K562 (cell line): ENCODE results near the gene CSNK1A1. TPM values are rescaled to one million over a fixed set of nuclear protein-coding genes. Genes with fewer than 3 reads are reported as not detected.

ENCODE experiments used
- HNRNPK ChIP-seq: fragments of 200-400 bp; formaldehyde crosslinking; IDR thresholded peaks from one replicate; pipeline ENCODE4 v1.6.1; 2018; ENCODE audit warnings: mild to moderate bottlenecking, low read depth, low read length; ENCODE audit not compliant: poor library complexity, severe bottlenecking
- MTA1 ChIP-seq: fragments of 450-650 bp; IDR thresholded peaks from 2 replicates; pipeline ENCODE4 v1.6.1; 2017; ENCODE audit warnings: borderline replicate concordance
- PHF20 ChIP-seq: fragments of 450-650 bp; IDR thresholded peaks from 2 replicates; pipeline ENCODE4 v1.6.1; 2018; ENCODE audit not compliant: partially characterized antibody
- RBFOX2 ChIP-seq: fragments of 200-400 bp; formaldehyde crosslinking; IDR thresholded peaks from 2 replicates; pipeline ENCODE4 v1.6.1; 2017; ENCODE audit warnings: low read depth, mild to moderate bottlenecking, low read length, moderate library complexity
- RBM22 ChIP-seq: fragments of 200-400 bp; formaldehyde crosslinking; IDR thresholded peaks from 2 replicates; pipeline ENCODE4 v1.6.1; 2018; ENCODE audit warnings: low read length, low read depth; ENCODE audit not compliant: poor library complexity, severe bottlenecking
- U2AF2 ChIP-seq: fragments of 200-400 bp; formaldehyde crosslinking; optimal IDR thresholded peaks from 2 replicates; pipeline ENCODE3; 2017; ENCODE audit warnings: low read depth, mild to moderate bottlenecking, low read length
- ZBTB1 ChIP-seq: sonication (generic); formaldehyde crosslinking; IDR thresholded peaks from 2 replicates; pipeline ENCODE4 v1.8.1; 2023; ENCODE audit warnings: missing genetic modification reagents, low read depth, mild to moderate bottlenecking, borderline replicate concordance
- ZNF175 ChIP-seq: fragments of 200-800 bp; sonication (Bioruptor generic); IDR thresholded peaks from 2 replicates; pipeline ENCODE4 v1.6.1; 2016; ENCODE audit warnings: low read depth, mild to moderate bottlenecking, missing genetic modification characterization, missing compliant biosample characterization
- ZNF23 ChIP-seq: fragments of 250-450 bp; sonication (Bioruptor Pico); IDR thresholded peaks from 2 replicates; pipeline ENCODE4 v1.4.0; 2020; ENCODE audit warnings: mild to moderate bottlenecking
- ZNF444 ChIP-seq: fragments of 250-450 bp; sonication (Bioruptor Pico); IDR thresholded peaks from 2 replicates; pipeline ENCODE4 v1.4.0; 2020; ENCODE audit warnings: mild to moderate bottlenecking, moderate library complexity
- ZNF655 ChIP-seq: fragments of 250-450 bp; sonication (Bioruptor Pico); IDR thresholded peaks from 2 replicates; pipeline ENCODE4 v1.5.0; 2021
- ZNF699 ChIP-seq: fragments of 250-450 bp; sonication (Bioruptor Pico); IDR thresholded peaks from 2 replicates; pipeline ENCODE4 v1.8.0; 2021; ENCODE audit warnings: mild to moderate bottlenecking, moderate library complexity; ENCODE audit not compliant: insufficient replicate concordance
- ZNF764 ChIP-seq: fragments of 250-450 bp; sonication (Bioruptor Pico); IDR thresholded peaks from 2 replicates; pipeline ENCODE4 v1.4.0; 2020; ENCODE audit warnings: low read depth, mild to moderate bottlenecking, moderate library complexity
- polyA plus RNA-seq, 8 experiments: library from polyadenylated mRNA; depleted of rRNA in 4 of 8; stranded (reverse) in 5 of 8; unstranded in 3 of 8; fragments of >200 nt; fragmentation: Nextera tagmentation in 2 of 8; fragmentation: Illumina TruSeq in 1 of 8; extraction: Ambion mirVana in 2 of 8; extraction: Trizol in 1 of 8; gene quantifications; 2 replicates each; pipeline versions ENCODE4 v1.2.1 to v1.2.3, GENCODE V29; 2011 to 2014; ENCODE audit warnings: inconsistent platforms in 1 of 8, missing spikeins in 1 of 8
- total RNA-seq, 7 experiments: library from RNA; depleted of rRNA in 6 of 7; stranded (reverse); fragments of >200 nt in 6 of 7; fragmentation: Illumina TruSeq in 2 of 7; extraction: Trizol in 2 of 7; gene quantifications; 2 replicates each; pipeline versions ENCODE4 v1.2.1 to v1.2.3, GENCODE V29; 2011 to 2021; ENCODE audit warnings: low replicate concordance in 1 of 7
- TF ChIP-seq, protein P1 (sequence below): fragments of 150-350 bp; IDR thresholded peaks from 2 replicates; pipeline ENCODE4 v1.6.1; 2014; ENCODE audit warnings: low read depth, mild to moderate bottlenecking, low read length, borderline replicate concordance
- TF ChIP-seq, protein P2 (sequence below): fragments of 250-450 bp; sonication (Bioruptor Pico); IDR thresholded peaks from 2 replicates; pipeline ENCODE4 v1.4.0; 2020; ENCODE audit warnings: mild to moderate bottlenecking, moderate library complexity, borderline replicate concordance

Gene CSNK1A1
- total and polyA plus RNA-seq, 9 of the 15 experiments (the other 6 are each of a cell fraction or from before 2014, with no cell fraction given) = 49.1 to 196 (median 154) TPM

GRCh38 chr5:149448831-149449714 is 102.2 kb downstream of the CSNK1A1 start (continued):
- TF ChIP-seq ZNF764 (CRISPR knock-in tag) (no peak), MTA1 (no peak), RBM22 (no peak), ZNF655 (CRISPR knock-in tag) (no peak), HNRNPK (no peak), ZNF699 (CRISPR knock-in tag) (no peak), ZNF23 (CRISPR knock-in tag) (no peak), ZNF175 (CRISPR knock-in tag) (no peak), PHF20 (no peak), ZNF444 (no peak), RBFOX2 (no peak), U2AF2 (no peak), ZBTB1 (CRISPR knock-in tag) (no peak)
- TF ChIP-seq, protein P1, sequence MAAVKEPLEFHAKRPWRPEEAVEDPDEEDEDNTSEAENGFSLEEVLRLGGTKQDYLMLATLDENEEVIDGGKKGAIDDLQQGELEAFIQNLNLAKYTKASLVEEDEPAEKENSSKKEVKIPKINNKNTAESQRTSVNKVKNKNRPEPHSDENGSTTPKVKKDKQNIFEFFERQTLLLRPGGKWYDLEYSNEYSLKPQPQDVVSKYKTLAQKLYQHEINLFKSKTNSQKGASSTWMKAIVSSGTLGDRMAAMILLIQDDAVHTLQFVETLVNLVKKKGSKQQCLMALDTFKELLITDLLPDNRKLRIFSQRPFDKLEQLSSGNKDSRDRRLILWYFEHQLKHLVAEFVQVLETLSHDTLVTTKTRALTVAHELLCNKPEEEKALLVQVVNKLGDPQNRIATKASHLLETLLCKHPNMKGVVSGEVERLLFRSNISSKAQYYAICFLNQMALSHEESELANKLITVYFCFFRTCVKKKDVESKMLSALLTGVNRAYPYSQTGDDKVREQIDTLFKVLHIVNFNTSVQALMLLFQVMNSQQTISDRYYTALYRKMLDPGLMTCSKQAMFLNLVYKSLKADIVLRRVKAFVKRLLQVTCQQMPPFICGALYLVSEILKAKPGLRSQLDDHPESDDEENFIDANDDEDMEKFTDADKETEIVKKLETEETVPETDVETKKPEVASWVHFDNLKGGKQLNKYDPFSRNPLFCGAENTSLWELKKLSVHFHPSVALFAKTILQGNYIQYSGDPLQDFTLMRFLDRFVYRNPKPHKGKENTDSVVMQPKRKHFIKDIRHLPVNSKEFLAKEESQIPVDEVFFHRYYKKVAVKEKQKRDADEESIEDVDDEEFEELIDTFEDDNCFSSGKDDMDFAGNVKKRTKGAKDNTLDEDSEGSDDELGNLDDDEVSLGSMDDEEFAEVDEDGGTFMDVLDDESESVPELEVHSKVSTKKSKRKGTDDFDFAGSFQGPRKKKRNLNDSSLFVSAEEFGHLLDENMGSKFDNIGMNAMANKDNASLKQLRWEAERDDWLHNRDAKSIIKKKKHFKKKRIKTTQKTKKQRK = no peak
- TF ChIP-seq, protein P2, sequence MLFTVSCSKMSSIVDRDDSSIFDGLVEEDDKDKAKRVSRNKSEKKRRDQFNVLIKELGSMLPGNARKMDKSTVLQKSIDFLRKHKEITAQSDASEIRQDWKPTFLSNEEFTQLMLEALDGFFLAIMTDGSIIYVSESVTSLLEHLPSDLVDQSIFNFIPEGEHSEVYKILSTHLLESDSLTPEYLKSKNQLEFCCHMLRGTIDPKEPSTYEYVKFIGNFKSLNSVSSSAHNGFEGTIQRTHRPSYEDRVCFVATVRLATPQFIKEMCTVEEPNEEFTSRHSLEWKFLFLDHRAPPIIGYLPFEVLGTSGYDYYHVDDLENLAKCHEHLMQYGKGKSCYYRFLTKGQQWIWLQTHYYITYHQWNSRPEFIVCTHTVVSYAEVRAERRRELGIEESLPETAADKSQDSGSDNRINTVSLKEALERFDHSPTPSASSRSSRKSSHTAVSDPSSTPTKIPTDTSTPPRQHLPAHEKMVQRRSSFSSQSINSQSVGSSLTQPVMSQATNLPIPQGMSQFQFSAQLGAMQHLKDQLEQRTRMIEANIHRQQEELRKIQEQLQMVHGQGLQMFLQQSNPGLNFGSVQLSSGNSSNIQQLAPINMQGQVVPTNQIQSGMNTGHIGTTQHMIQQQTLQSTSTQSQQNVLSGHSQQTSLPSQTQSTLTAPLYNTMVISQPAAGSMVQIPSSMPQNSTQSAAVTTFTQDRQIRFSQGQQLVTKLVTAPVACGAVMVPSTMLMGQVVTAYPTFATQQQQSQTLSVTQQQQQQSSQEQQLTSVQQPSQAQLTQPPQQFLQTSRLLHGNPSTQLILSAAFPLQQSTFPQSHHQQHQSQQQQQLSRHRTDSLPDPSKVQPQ (CRISPR knock-in tag) = no peak
